Hypothalamus (tissue), 51 donors: ENCODE results near the gene DISC1.
"Not testable (repeated sequence)": the region's sequence is repeated elsewhere in the genome, so short reads cannot be mapped to it uniquely, and the experiment has no call there.

Source experiments
- DNase-seq, 51 donors: peaks; one replicate each; lab custom pipeline; 2025; lab: John Stamatoyannopoulos, UW

Gene DISC1

DNA sequence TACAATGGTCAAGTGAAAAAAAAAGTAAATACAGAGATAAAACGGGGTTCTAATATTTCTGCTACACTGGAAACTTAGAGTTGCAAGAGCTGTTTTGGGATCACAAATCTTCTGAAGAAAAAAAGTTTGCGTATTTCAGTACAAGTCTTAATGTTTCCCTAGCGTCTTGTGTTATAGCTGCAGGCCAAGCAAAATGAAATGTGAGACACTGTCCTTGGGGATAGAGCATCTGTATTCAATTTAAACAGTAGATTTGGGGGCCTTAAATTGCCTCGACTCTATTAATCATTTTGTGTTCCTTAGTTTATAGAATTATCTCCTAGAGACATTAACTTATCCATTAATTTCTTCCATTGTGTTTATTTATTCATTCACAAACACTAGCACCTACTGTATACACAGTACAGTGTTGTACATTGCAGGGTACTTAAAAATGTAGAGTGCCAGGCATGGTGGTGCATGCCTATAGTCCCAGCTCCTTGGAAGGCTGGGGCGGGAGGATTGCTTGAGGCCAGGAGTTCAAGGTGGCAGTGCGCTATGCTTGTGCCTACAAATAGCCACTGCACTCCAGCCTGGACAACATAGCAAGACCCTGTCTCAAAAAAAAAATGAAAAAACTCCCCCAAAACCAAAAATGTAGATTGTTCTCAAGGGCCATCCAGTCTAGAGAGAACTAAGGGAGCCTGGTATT is 7.9 kb downstream of the DISC1 start:
- DNase-seq: no peak

DNA sequence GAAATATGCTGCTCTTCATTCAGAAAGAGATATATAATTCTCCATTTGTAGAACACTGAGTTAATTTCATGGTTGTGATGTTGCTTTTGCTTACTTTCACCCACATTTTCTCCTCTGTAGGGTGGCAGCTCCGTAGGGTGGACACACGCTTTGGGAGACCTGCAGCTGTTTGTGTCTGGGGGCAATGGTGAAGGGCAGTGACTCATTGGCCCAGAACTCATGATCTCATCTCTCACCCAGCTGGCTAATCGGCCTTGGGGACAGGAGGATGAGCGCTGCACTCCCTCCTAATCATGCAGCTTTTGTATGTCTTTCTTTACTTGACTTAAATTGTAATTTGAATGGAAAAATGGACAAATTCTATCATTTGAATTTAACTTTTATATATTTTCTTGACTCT is 9.6 kb downstream of the DISC1 start:
- DNase-seq: peak in 18 of 51 donors; percentile 18 to 68 (median 33)

- DNase-seq: not testable (repeated sequence)
Observed at GRCh38 chr1:231636922-231637321, 10.3 kb downstream of the DISC1 start.

DNA sequence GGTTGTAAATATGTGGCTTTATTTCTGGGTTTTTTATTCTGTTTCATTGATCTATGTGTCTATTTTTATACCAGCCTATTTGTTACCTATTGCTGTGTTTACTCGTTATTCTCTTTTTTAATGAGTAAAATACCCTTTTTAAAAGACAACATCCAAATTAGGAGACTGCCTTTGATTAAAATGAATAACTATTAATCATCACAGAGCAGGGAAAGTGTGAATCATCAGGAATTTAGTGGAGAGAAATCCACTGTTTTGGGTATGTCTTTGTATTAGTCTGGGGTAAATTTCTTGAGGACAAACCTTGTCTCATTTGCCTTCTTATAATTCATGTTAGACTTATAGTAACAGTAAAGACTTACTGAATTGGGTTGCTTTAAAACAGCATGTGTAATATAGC is 12.1 kb downstream of the DISC1 start:
- no peak for DNase-seq

DNA sequence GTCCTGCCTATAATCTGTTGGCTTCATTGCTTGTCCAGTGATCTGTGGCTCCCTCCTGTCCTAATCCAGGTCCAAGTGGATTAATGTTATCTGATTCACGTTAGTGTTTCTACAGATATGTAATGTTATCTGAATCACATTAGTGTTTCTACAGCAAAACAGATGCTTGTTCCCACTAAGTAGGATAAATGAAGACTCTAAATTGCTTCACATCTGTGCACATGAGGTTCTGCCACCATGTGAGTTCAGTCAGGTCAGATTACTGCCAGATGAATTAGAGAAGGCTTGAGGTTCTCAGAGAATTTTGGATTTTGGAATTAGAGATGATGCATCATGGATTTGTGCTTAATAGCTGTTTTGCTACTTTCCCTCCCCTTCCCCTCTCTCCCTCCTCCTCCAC is 13.2 kb downstream of the DISC1 start:
- DNase-seq: no peak

DNA sequence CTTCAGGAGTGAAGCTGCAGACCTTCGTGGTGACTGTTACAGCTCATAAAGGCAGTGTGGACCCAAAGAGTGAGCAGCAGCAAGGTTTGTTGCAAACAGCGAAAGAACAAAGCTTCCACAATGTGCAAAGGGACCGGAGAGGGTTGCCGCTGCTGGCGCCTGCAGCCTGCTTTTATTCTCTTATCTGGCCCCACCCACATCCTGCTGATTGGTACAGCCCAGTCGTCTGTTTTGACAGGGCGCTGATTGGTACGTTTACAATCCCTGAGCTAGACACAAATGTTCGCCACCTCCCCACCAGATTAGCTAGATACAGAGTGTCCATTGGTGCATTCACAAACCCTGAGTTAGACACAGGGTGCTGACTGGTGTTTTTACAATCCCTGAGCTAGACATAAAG is 14.9 kb downstream of the DISC1 start:
- not testable (repeated sequence) for DNase-seq

GRCh38 chr1:231642061-231642460 is 15.5 kb downstream of the DISC1 start:
- not testable (repeated sequence) for DNase-seq

DNA sequence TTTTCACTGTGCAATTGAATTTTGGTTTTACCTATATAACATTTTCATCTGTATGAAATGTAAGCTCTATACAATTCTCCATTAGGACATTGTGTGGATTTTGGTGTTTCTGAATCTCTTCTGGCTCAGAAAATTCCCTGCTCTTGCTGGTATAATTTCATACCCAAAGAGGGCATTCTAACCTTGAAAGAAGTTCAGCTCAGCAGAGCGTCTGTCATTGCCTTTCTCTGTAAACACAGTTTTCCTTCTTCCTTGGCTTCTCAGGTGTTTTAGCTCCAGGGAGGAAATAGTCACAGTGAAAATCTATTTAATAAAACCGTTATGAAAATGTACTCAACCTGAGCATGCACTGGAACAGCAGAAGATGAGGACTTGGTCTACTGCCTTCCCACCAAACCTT is 16.0 kb downstream of the DISC1 start:
- peak in 1 of 51 donors; percentile 55 for DNase-seq

- peak in 22 of 51 donors; percentile 13 to 81 (median 41) for DNase-seq
Observed at GRCh38 chr1:231643071-231643934, 16.7 kb downstream of the DISC1 start.

- DNase-seq: peak in 2 of 51 donors; percentile 31 to 57
Observed at GRCh38 chr1:231643935-231644237, 17.3 kb downstream of the DISC1 start.

GRCh38 chr1:231645634-231646033 is 19.0 kb downstream of the DISC1 start:
- not testable (repeated sequence) for DNase-seq

GRCh38 chr1:231646165-231646564 is 19.6 kb downstream of the DISC1 start:
- not testable (repeated sequence) for DNase-seq

DNA sequence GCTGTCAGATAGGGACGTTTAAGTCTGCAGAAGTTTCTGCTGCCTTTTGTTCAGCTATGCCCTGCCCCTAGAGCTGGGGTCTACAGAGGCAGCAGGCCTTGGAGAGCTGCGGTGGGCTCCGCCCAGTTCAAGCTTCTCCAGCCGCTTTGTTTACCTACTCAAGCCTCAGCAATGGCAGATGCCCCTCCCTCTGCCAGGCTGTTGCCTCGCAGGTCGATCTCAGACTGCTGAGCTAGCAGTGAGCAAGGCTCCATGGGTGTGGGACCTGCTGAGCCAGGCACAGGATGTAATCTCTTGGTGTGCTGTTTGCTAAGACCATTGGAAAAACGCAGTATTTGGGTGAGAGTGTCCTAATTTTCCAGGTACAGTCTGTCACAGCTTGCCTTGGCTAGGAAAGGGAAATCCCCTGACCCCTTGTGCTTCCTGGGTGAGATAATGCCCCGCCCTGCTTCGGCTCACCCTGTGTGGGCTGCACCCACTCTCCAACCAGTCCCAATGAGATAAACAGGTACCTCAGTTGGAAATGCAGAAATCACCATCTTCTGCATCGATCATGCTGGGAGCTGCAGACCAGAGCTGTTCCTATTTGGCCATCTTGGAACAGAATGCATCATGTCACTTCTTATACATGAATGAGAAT is 25.2 kb downstream of the DISC1 start:
- DNase-seq: not testable (repeated sequence)

DNA sequence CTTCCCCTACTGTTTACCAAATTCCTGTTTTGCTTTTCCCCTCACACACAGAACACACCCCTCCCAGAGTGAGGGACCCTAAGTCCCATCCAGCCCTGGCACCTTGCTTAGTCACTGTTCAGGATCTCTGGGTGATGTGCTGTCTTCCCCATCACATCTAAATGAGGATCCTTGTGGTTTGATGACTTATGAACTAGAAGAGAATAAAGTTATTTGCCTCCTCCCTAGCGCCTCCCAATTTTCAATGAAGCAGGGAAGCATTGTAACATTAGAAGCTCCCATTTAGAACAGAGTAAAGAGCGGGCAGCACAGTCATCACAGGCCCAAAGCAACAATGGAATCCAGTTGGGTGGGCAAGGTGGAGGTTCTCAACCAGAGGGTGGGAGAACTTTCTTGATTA is 27.0 kb downstream of the DISC1 start:
- DNase-seq: no peak

DNA sequence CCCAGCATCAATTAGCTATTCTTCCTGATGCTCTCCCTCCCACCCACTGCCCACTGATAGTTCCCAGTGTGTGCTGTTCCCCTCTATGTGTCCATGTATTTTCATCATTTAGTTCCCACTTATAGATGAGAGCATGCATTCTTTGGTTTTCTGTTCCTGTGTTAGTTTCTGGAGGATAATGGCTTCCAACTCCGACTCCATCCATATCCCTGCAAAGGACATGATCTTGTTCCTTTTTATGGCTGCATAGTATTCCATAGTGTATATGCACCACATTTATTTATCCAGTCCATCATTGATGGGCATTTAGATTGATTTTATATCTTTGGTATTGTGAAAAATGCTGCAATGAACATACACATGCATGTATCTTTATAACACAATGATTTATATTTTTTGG is 30.2 kb downstream of the DISC1 start:
- no peak for DNase-seq

DNA sequence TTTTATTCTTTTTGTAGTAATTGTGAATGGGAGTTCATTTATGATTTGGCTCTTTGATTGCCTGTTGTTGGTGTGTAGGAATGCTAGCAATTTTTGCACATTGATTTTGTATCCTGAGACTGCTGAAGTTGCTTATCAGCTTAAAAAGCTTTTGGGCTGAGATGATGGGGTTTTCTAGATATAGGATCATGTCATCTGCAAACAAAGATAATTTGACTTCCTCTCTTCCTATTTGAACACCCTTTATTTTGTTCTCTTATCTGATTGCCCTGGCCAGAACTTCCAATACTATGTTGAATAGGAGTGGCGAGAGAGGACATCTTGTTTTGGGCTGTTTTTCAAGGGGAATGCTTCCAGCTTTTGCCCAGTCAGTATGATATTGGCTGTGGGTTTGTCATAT is 31.6 kb downstream of the DISC1 start:
- DNase-seq: not testable (repeated sequence)

DNA sequence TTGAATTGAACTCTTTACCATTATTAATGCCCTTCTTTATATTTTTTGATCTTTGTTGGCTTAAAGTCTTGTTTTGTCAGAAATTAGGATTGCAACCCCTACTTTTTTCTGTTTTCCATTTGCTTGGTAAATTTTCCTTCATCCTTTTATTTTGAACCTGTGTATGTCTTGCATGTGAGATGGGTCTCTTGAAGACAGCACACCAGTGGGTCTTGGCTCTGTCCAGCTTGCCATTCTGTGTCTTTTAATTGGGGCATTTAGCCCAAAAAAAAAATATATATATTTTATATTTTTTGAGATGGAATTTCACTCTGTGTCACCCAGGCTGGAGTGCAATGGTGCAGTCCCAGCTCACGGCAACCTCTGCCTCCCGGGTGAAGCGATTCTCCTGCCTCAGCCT is 33.6 kb downstream of the DISC1 start:
- DNase-seq: no peak

DNA sequence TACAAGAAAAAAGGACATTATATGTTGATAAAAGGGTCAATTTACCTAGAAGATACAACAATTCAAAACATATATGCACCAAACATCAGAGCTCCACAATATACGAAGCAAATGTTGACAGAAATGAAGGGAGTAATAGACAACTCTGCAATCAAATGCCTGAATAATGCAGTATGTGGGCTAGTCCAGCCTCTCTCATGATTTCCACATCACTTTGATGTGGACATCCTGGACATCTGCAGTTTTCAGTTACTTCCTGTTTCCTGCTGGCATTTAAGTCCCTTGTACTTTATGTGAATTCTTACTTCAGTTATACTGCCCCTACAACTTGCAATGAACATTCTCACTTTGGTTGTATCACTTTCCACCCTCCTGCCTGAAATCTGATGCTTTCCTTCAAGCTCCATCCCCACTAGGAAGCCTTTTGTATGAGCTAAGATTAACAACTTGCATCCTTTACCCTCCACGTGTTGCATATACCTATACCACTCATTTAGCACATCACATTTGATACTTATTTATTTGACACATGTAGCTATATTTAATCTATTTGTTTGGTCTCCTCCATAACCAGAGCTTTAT is 36.7 kb downstream of the DISC1 start:
- no peak for DNase-seq

DNA sequence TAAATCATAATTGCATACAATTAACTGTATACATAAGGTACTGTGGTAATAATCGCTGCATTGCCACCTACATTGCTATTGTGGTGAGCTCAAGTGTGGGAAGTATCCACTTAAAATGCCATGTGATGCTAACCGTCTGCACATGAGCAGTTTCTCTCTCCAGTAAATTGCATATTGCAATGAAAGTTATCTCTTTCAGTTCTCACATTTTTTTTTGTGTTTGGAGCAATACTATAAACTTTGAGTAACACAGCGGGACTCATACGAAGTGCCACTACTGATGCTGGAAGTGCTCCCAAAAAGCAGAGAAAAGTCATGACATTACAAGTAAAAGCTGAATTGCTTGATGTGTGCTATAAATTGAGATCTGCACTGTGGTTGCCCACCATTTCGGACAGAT is 38.5 kb downstream of the DISC1 start:
- no peak for DNase-seq

DNA sequence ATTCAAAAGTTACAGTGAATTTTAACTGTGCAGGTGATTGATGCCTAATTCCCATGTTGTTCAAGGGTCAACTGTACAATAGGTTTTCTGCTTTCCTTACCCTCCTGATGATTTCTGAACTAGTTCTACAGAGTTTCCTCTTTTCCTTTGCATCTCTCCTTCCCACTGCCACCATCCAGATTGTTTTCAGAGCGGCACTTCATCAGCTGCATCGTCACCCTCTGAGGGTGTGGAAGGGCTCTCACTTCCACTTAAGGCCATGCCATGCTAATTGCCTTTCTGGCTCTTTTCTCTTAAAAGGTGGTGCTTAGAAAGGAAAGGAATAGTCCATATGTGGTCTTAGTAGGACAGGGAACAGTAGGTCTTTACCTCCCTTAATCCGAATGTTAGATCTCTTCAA is 39.1 kb downstream of the DISC1 start:
- DNase-seq: no peak

- no peak for DNase-seq
Observed at GRCh38 chr1:231666220-231666936, 39.8 kb downstream of the DISC1 start.
